Stimulated activated CD8-positive, alpha-beta memory T cell treated with anti-CD3 and anti-CD28 coated beads, Interleukin-7, amount 100 ng/mL, for 48 hours (primary cell): ENCODE data around the gene RETREG3.
A peak's percentile ranks its signal among the peaks of the same experiment; 100 is the strongest.
"Not testable (repeated sequence)": the region's sequence is repeated elsewhere in the genome, so short reads cannot be mapped to it uniquely, and the experiment has no call there.

Experiments used
- DNase-seq, 2 donors: peaks; one replicate each; pipeline ENCODE4 v3.0.0-alpha.2; 2020; ENCODE audit warnings: low read depth in 1 of 2; ENCODE audit errors: extremely low read depth in 1 of 2

RETREG3 gene

GRCh38 chr17:42574463-42574862 is 34.7 kb downstream of the RETREG3 start:
- no peak for DNase-seq

DNA sequence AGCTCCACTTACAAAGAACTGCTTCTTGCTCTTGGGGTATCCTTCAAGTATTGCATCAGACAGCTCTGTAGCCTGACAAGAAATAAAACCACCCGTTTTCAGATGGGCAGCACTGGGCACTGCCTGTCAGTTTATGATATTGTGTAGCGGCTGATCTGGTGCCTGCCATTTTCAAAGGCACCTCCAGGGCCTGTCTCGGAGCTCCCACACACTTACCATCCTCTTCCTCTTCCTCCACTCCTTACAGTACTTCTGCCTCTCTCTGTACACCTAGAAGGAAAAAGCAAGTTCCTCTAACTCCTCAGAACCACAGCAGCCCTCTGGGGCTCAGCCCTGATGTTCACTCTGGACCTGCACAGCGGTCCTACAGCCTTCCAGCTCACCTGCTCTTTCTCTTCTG is 36.1 kb downstream of the RETREG3 start:
- DNase-seq: no peak

DNA sequence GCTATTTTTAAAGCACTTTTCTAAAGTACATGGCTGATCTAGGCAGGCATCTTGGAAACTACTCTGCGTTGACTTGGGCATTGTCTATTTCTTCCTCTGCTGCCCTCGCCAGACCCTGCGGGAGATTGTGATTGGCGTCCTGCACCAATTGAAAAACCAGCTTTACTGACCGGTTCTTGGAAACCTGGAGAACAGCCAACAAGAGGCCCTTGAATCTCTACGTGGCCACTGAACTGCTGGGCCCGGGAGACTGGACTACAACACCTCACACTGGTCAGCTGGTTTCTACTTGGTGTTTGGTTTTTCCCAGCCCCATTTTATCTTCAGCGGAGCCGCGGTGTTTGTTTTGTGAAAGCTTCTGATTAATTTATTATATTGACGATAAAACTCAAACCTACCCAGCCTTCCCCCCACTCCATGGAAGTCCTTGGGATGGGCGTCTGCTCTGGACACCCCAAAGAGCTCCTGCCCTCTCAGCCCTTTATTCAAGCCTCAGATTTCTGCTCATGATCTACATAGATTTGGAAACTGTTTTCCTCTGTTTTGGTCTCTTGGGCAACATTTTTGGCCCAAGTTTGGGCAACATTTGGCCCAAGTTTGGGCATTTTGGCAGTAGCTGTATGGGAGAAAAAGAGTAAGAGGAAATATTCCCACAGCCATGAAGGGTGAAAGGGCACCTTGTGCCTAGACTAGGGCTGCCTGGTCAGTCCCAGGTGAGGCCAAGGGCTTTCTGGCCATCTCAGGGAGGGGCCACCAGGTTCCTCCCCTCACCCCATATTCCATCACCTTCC is 37.5 kb downstream of the RETREG3 start:
- DNase-seq: no peak

DNA sequence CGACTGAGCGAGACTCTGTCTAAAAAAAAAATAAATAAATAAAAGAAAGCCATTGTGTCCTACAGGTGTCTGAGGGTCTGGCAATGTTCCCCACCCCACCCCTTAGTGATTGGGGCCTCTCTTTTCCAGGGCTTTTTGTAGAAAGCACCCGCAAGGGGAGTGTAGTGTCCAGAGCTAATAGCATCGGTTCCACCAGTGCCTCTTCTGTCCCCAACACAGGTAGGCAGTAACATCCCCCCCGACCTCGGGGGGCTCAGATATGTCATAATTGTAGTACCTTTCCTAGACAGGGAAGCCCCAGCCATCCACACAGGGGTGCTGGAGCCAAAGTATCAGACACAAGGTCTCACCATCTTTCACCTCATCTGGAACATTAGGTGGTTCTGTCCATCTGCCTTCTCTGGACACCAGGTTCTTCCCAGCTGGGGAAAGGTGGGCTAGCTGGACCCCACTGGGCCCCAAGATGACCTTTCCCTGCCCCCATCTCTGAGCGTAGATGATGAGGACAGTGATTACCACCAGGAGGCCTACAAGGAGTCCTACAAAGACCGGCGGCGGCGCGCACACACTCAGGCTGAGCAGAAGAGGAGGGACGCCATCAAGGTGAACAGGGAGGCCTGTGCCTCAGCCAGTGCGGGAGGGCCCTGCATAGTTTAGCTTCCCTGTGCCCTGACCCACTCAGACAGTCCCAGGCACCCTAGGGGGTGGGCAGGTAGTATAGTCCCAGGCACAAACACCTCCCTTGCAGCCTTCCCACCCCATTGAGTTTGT is 40.6 kb downstream of the RETREG3 start:
- DNase-seq: no peak

GRCh38 chr17:42566883-42567573 is 42.1 kb downstream of the RETREG3 start, which contains the start of gene MLX:
Gene MLX (plus strand): TSS chr17:42567100. CDS start chr17:42567125, 25 bp downstream.
- DNase-seq: peak; percentile 88 to 91

DNA sequence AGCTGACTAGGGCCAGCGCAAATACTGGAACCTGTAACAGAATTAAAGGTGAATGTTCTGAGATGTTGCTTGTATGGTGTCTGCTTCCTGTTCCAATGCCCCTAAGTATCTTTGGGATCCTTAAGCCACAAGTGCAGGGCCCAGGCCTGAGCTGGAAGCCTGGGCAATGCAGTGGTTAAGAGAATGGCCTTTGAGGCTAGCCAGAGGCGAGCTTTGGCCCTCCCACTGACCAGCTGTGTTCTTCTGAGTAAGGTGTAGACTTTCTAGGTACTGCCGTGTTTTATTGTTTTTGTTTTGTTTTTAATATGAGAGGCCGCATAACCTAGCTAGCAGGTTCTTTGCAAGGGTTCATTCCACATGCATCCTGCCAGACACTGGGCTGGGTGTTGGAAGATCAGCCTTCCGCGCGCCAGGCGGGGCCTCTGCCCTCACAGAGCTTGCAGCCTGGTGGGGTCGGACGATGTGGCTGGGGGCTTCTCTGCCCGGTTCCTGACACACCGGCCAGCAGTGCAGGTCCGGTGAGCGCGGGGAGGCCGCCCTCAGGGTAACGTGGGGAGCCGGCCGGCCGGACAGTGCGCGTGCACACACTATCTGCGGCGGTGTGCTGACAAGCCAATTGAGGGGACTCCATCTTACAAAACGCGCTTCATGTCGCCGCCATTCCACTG is 42.8 kb downstream of the RETREG3 start:
- no peak for DNase-seq

DNA sequence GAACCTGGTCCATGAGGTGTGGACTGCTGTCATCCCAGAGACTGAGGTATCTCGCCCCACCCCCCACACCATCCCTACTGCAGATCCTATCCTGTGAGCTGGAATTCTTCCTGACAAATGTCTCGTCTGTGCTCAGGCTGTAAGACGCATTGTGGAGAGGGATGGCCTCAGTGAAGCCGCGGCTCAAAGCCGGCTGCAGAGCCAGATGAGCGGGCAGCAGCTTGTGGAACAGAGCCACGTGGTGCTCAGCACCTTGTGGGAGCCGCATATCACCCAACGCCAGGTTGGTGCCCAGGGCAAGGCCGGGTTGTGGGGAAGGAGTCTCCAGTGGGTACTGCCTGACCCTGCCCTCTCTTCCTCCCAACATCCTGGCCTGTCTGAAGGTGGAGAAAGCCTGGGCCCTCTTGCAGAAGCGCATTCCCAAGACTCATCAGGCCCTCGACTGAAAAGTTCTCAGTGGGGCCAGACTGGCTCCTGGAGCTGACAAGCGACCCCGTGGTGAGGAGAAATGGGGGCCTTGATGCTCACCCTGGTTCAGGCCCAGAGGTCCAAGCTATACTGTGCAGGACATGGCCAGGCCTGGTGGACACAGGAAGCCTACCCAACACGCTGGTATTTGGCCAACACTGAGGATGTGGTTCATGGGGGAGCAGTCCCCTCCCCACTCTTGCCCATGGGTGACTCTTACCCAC is 43.5 kb downstream of the RETREG3 start:
- DNase-seq: no peak

DNA sequence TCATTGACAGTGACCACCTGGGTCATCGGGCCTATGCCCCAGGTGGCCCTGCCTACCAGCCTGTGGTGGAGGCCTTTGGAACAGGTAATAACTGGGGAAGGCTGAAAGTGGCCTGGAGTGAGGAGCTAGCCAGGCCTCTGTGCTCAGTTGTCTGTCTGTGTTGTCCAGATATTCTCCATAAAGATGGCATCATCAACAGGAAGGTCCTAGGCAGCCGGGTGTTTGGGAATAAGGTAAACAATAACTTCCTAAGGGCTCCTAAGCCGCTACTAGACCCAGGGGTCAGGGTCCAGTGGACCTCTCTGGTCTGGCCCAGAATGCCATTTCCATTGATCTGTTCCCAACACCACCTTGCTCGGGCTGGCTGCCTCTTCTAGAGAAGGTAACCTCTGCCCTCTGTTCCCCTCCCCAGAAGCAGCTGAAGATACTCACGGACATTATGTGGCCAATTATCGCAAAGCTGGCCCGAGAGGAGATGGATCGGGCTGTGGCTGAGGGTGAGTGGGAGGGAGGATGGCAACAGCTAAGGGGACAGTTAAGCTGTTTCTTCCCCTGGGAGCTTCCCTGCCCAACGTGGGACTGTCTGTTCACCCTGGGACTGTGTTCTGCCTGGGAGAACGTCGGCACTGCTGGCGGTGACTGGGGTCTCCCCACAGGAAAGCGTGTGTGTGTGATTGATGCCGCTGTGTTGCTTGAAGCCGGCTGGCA is 44.2 kb downstream of the RETREG3 start:
- no peak for DNase-seq

- DNase-seq: no peak
These were observed 45.2 kb downstream of the RETREG3 start for GRCh38 chr17:42563950-42564349.

- no peak for DNase-seq
These were observed 45.6 kb downstream of the RETREG3 start for GRCh38 chr17:42563543-42563942.

- DNase-seq: no peak
These were observed 46.0 kb downstream of the RETREG3 start for GRCh38 chr17:42563143-42563509.

GRCh38 chr17:42562388-42563142 is 46.6 kb downstream of the RETREG3 start:
- no peak for DNase-seq

- peak; percentile 78 to 93 for DNase-seq
These were observed 47.2 kb downstream of the RETREG3 start, which contains the start of gene COASY for GRCh38 chr17:42561897-42562387. Gene COASY (plus strand): TSS chr17:42562148. CDS start chr17:42562623, 475 bp downstream.

- no peak for DNase-seq
These were observed 48.9 kb downstream of the RETREG3 start for GRCh38 chr17:42560246-42560645.

DNA sequence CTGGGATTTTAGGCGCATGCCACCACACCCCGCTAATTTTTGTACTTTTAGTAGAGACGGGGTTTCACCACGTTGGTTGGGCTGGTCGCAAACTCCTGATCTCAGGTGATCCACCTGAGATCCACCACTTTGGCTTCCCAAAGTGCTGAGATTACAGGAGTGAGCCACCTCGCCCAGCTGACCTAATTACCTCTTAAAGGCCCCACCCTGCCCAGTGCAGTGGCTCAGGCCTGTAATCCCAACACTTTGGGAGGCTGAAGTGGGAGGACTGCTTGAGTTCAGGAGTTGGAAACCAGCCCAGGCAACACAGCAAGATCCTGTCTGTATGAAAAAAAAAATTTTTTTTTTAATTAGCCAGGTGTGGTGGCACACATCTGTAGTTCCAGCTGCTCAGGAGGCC is 50.1 kb downstream of the RETREG3 start:
- DNase-seq: no peak

DNA sequence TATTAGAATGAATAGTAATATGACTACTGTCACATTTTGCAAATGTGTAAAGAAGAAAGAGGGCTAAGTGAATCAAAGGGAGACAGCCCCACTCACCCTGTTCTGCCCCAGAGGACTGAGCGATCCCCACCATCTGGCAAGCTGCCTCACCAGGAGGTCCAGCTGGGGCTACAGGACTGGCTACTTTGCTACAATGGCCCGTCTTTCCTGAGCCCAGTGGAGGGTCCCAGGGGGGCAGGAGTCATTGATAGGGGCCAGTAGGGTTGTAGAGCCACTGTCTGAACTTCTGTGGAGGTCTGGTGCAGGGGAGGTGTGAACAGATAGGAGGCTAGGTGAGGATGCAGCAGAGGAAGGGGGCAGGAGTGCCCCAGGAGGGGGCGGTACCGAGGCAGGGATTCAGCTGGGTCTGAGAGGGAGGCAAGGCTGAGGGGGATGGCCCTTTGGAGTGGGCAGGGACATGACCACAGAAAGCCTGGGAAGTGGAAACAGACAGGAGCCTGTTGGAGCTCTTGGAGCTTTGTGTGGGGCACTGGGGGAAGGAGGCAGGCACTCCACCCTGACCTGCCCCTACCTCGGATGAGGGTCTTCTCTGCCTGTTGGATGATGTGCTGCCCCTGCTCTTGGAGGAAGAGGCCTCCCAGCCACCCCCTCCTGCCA is 53.1 kb downstream of the RETREG3 start:
- DNase-seq: not testable (repeated sequence)

DNA sequence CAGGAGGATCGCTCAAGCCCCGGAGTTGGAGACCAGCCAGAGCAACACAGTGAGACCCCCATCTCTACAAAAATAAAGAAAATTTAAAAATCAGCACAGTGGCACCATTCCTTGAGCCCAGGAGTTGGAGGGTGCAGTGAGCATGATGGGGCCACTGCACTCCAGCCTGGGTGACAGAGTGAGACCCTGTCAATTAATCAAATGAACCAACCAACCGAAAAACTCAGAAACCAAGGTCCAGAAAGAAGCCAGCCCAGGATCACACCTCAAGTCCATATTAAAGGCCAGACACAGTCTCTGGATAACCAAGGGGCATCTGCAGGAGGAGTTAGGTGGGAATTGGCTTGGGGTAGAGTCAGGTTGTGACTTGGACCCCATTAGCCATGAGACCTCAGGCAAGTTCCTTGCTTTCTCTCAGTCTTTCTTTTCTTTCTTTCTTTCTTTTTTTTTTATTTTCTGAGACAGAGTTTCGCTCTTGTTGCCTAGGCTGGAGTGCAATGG is 54.0 kb downstream of the RETREG3 start:
- DNase-seq: no peak
